Measurements from ENCODE around the gene PTGES3. TPM values are rescaled to one million over a fixed set of nuclear protein-coding genes. Genes with fewer than 3 reads are reported as not detected.
"Not testable (repeated sequence)": the region's sequence is repeated elsewhere in the genome, so short reads cannot be mapped to it uniquely, and the experiment has no call there.

The PTGES3 gene
- polyA plus RNA-seq (ENCODE audit: insufficient read length): 349 TPM
- long read RNA-seq, donor 1, transcript PTGES3-201 (8 exons, 1,920 nt): major isoform, 145 of 202 reads
- long read RNA-seq, donor 1, transcript PTGES3-202 (7 exons, 1,547 nt): minor isoform, 5 of 202 reads
- long read RNA-seq, donor 1, partial matches to known transcripts: 36 of 202 reads
- long read RNA-seq, donor 1, other reads (novel, unspliced or antisense): 12 of 202 reads
- long read RNA-seq, donor 2, transcript PTGES3-201 (8 exons, 1,920 nt): major isoform, 98 of 123 reads
- long read RNA-seq, donor 2, partial matches to known transcripts: 10 of 123 reads
- long read RNA-seq, donor 2, other reads (novel, unspliced or antisense): 11 of 123 reads
- long read RNA-seq, donor 3, transcript PTGES3-201 (8 exons, 1,920 nt): major isoform, 72 of 89 reads
- long read RNA-seq, donor 3, partial matches to known transcripts: 12 of 89 reads
- long read RNA-seq, donor 3, other reads (novel, unspliced or antisense): 0 of 89 reads
- long read RNA-seq, donor 4, partial matches to known transcripts: 6 of 9 reads
- long read RNA-seq, donor 4, other reads (novel, unspliced or antisense): 0 of 9 reads
- long read RNA-seq, donor 5, transcript PTGES3-202 (7 exons, 1,547 nt): minor isoform, 5 of 156 reads
- long read RNA-seq, donor 5, transcript PTGES3-201 (8 exons, 1,920 nt): major isoform, 130 of 156 reads
- long read RNA-seq, donor 5, transcript PTGES3-204 (7 exons, 1,017 nt): minor isoform, 5 of 156 reads
- long read RNA-seq, donor 5, partial matches to known transcripts: 16 of 156 reads
- long read RNA-seq, donor 5, other reads (novel, unspliced or antisense): 0 of 156 reads
- long read RNA-seq, donor 6, transcript PTGES3-202 (7 exons, 1,547 nt): minor isoform, 7 of 165 reads
- long read RNA-seq, donor 6, transcript PTGES3-201 (8 exons, 1,920 nt): major isoform, 119 of 165 reads
- long read RNA-seq, donor 6, partial matches to known transcripts: 31 of 165 reads
- long read RNA-seq, donor 6, other reads (novel, unspliced or antisense): 6 of 165 reads
- long read RNA-seq, donor 7, transcript PTGES3-201 (8 exons, 1,920 nt): major isoform, 148 of 183 reads
- long read RNA-seq, donor 7, partial matches to known transcripts: 24 of 183 reads
- long read RNA-seq, donor 7, other reads (novel, unspliced or antisense): 5 of 183 reads
- long read RNA-seq, donor 8, transcript PTGES3-201 (8 exons, 1,920 nt): major isoform, 41 of 42 reads
- long read RNA-seq, donor 8, partial matches to known transcripts: 0 of 42 reads
- long read RNA-seq, donor 8, other reads (novel, unspliced or antisense): 0 of 42 reads

DNA sequence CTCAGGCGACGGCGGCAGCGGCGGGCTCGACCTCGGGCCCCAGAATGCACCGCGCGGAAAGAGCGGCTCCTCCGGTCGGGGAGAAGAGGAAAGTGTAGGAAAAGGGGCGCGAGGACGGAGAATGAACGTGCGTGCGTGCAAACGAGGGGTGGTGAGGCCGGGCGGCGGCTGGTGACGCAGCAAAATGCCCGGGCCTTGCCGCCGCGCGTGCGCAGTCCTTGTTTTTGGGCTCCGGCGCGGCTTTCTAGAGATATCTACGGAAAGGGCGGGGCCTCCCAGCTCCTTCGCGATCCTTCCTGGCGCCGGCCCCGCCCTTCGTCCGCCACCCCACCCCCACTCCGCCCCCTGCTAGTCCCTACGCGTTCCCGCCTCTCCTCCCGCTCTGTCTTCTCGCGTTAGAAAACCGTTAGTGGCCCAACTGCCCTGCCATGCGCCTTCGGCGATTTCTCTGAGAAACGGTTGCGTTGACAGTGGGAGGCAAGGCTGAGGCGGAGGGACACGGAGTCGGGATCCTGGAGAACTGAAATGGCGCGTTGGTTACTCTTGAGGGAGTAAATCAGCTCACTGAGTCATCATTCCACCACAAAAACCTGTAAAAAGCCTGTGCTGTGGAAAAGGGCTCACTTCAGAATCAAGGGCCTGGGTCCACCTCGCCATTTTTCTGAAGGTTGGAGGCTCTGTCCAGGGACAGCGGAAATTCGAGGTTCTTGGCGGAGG lies at the start of gene PTGES3:
TSS of gene PTGES3 (minus strand) at position 156 of the 717 bp plus-strand sequence. CDS start 285 bp downstream, outside the sequence.
- peak; percentile 98 for DNase-seq

- DNase-seq: no peak
Measured at GRCh38 chr12:56728139-56728861, 40.2 kb upstream of the PTGES3 start.

DNA sequence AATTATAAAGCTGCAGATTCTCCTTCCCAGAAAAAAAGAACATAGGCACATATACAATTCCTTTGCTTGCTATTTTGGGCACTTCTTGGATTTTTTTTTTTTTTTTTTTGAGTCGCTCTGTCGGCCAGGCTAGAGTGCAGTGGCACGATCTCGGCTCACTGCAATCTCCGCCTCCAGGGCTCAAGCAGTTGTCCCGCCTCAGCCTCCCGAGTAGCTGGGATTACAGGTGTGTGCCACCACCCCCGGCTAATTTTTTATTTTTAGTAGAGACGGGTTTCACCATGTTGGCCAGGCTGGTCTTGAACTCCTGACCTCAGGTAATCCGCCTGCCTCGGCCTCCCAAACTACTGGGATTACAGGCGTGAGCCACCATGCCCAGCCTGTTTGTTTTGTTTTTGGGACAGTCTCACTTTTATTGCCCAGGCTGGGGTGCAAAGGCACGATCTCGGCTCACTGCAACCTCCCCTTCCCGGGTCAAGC lies 38.2 kb upstream of the PTGES3 start:
- not testable (repeated sequence) for DNase-seq

GRCh38 chr12:56725723-56726102 lies 37.6 kb upstream of the PTGES3 start:
- DNase-seq: no peak

DNA sequence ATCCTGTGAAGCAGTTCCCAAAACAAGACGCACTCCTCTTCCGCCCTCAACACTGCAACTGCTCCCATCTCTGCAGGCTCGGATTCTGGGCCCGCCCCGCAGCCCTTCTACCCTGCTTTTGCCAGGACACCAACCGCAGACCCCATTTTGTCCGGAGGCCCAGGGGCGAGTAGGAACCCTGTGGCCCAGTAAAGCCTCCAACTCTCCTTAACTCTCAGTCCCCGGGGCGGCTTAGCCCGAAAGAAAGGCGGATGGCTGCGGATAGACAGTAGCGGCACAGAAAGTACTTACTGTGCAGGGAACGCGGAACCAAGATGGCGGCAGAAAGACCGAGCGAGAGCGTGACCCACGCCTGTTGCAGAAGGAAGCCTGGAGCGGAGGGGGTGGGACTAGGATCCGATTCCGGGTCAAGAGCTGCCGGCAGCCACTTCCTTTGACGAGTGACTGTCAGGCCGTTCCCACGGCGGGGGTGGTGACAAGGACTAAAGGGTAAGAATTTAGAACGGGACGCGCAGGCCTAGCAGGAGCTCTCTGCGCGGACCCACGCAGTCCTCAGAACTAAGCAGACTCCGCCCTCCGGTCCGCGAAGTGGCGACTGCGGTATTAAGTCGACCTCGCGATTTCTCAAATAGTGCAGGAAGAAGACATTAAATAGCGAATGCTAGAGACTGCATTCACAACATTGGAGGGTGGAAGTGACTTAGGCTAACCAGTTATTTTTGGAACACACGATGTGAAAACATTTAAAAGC lies 37.1 kb upstream of the PTGES3 start, which contains the start of gene NACA:
TSS of gene NACA (minus strand) at position 328 of the 751 bp plus-strand sequence. CDS start 778 bp downstream, outside the sequence.
- DNase-seq: peak; percentile 96

DNA sequence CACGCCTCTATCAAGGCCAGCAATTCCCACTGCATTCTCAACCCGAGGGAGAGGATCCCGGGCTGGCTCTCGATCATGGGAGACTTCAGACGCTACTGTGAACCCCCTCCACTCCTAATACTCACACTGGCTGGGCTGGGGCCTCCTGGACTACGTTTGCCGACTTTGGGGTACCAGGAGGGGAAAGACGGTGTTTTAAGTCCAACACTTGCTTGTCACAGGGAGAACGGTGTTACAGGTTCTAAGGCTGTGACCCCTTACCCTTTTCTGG lies 36.6 kb upstream of the PTGES3 start:
- no peak for DNase-seq

DNA sequence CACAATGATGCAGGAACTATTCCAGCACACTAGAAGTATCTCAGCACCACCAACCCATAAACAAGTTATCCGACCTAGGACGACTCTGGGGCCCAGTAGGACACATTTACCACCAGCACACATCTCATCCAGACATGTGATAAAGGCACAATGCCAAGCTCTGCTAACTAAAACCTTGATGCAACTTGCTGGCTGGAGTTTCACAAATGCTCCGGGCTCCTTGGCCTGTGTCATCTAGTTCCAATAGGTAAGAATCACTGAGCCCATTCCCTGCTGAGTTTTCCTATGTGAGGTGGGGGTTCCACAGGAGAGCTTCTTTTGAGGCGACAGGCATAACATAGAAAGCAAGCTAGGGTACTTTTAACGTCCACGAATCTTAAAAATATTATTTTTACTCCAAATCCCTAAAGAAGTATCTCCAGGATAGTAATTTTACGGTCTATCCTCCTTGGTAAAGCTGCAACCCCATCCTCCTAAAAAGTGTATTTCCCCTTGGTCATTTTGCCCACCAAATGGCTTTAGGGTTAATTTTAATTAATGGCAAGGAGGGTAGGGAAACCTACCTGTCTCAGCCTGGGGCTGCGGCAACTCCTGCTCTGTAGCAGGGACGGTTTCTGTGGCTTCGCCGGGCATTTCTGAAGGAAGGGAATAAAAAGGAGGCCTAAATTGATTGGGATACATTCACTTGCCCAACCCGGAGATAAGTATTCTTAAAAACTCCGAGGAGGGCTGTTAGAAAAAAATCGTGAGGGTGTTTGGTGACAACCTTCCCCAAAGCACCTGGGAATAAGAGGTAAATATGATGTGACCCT lies 36.0 kb upstream of the PTGES3 start:
- DNase-seq: no peak

- no peak for DNase-seq
Measured at GRCh38 chr12:56723352-56723751, 35.3 kb upstream of the PTGES3 start.

- DNase-seq: no peak
Measured at GRCh38 chr12:56722832-56723231, 34.7 kb upstream of the PTGES3 start.

GRCh38 chr12:56721721-56722120 lies 33.6 kb upstream of the PTGES3 start:
- DNase-seq: no peak

- no peak for DNase-seq
Measured at GRCh38 chr12:56721216-56721615, 33.1 kb upstream of the PTGES3 start.

DNA sequence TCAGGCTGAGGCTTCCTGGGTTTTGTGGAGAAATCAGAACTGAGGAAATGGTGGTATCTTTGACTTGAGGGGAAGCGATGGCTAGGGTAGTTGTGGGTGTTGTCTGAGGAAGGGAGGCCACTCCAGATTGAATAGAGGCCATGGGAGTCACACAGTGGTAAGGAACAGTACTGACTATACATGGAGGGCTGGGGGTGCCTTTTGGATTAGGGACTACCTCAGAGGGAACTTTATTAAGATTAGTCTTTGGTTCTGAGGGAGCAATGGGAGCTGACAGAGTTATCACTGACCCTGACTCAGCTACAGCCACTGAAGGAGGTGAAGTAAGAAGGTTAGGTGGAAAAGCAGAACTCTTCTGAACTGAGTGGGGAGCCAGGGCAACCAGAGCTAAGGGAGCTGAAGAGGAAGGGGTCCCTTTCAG lies 32.7 kb upstream of the PTGES3 start:
- DNase-seq: no peak

- no peak for DNase-seq
Measured at GRCh38 chr12:56719056-56719455, 31.0 kb upstream of the PTGES3 start.

GRCh38 chr12:56718636-56719035 lies 30.6 kb upstream of the PTGES3 start:
- DNase-seq: no peak

DNA sequence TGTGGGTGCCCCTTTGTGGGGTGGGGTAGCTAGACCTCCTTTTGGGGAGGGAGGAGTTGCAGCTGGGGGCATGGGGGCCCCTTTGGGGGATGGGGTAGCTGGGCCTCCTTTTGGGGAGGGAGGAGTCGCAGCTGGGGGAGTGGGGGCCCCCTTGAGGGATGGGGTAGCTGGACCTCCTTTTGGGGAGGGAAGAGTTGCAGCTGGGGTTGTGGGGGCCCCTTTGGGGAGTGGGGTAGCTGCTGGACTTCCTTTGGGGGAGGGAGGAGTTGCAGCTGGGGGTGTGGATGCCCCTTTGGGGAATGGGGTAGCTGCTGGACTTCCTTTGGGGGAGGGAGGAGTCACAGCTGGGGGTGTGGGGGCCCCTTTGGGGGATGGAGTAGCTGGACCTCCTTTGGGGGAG lies 30.1 kb upstream of the PTGES3 start:
- DNase-seq: no peak

GRCh38 chr12:56716933-56717880 lies 29.1 kb upstream of the PTGES3 start:
- no peak for DNase-seq

DNA sequence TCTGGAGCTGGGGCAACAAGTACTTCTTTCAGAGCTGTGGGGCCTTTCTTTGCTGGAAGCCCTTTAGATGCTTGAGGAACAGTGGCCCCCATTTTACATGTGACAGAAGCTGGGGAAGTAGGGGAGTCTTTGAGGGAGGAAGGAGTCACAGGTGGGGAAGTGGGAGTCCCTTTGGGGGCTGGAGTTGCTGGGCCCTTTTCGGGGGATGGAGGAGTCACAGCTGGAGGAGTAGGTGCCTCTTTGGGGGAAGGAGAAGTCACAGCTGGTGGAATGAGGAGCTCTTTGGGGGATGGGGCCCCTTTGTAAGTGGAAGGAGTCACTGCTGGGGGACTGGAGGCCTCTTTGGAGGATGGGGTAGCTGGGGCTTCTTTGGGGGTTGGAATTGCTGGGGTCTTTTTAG lies 28.4 kb upstream of the PTGES3 start:
- DNase-seq: no peak

GRCh38 chr12:56715798-56716197 lies 27.7 kb upstream of the PTGES3 start:
- no peak for DNase-seq
